OCI-LY7 (cell line): ENCODE measurements around the gene DTX1.

ENCODE experiments used
- CTCF ChIP-seq: fragments of 200-600 bp; sonication (generic); conservative IDR thresholded peaks from 2 replicates; pipeline ENCODE4 v1.5.1; 2014; ENCODE audit warnings: mild to moderate bottlenecking, antibody characterized with exemption, low read length, moderate library complexity, mixed read lengths
- EZH2phosphoT487 ChIP-seq: fragments of 200-600 bp; sonication (generic); IDR thresholded peaks from 2 replicates; pipeline ENCODE4 v1.6.1; 2018; ENCODE audit warnings: low read depth, borderline replicate concordance, mild to moderate bottlenecking, mixed run types, antibody characterized with exemption, low read length, moderate library complexity, mixed read lengths

DNA sequence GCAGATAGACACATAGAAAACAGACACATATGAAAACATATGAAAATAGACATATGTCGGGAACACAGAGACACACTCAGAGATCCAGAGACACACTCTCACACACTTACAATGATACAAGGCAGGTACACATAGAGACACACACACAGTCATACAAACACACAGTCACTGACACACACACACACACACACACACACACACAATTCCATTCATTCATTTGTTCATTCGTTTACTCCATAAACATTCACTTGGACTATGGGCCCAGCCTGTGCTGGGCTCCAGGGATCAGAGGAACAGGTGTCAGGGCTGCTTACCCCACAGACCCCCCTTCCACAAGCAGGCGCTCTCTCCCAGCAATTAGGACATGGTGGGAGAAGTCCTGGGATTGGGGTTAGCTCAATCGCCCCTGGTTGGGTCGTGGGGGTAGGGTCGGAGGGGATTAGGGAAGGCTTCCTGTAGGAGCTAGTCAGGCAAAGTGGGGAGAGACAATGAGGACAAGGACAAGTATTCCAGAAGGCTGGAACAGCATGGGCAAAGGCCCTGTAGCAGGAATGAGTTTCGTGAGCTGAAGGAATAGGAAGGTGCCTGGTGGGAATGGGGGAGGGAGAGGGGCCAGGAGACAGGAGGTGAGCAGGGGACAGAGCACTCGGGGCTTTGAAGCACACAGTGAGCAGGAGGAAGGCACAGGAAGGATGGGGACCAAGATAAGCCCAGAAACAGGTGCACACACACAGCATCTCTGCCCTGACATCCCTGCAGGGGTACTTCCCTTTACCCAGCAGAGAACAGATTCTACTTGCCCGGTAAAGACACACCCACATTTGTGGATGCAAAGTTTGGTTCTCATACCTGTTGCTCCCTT lies 72.5 kb downstream of the DTX1 start:
- TF ChIP-seq CTCF (peak; percentile 51), EZH2phosphoT487 (no peak)
